ENCODE data around the gene CADM1. TPM values are rescaled to one million over a fixed set of nuclear protein-coding genes. Genes with fewer than 3 reads are reported as not detected.

The CADM1 gene
- total RNA-seq, 1 experiment from 2014 or later, result 6.7 TPM

GRCh38 chr11:115123641-115124040 lies 380.6 kb downstream of the CADM1 start:
- DNase-seq (ENCODE audit: low spot score), result no peak

- no peak for DNase-seq (ENCODE audit: low spot score)
Observed at GRCh38 chr11:115122274-115122673, 381.9 kb downstream of the CADM1 start.

Measured in A172 (cell line).